NCI-H146 treated with DMSO at 0.1 percent for 48 hours (cell line): ENCODE data around the gene ANKRD12.

Source experiments
- DNase-seq: peaks from one replicate; lab custom pipeline; 2025; ENCODE audit not compliant: unreplicated experiment; lab: John Stamatoyannopoulos, UW

The ANKRD12 gene

GRCh38 chr18:9181275-9181674 is 44.7 kb downstream of the ANKRD12 start:
- DNase-seq: no peak

GRCh38 chr18:9182852-9183399 is 46.3 kb downstream of the ANKRD12 start:
- DNase-seq: no peak

- DNase-seq: no peak
These were observed 48.5 kb downstream of the ANKRD12 start for GRCh38 chr18:9184998-9185613.

- no peak for DNase-seq
These were observed 52.0 kb downstream of the ANKRD12 start for GRCh38 chr18:9188359-9189231.

- DNase-seq: no peak
These were observed 52.9 kb downstream of the ANKRD12 start for GRCh38 chr18:9189491-9189890.

- DNase-seq: no peak
These were observed 55.2 kb downstream of the ANKRD12 start for GRCh38 chr18:9191658-9192256.

- no peak for DNase-seq
These were observed 56.5 kb downstream of the ANKRD12 start for GRCh38 chr18:9193031-9193430.

GRCh38 chr18:9196568-9196967 is 60.0 kb downstream of the ANKRD12 start:
- no peak for DNase-seq

- no peak for DNase-seq
These were observed 63.1 kb downstream of the ANKRD12 start for GRCh38 chr18:9199681-9200080.

- DNase-seq: no peak
These were observed 64.6 kb downstream of the ANKRD12 start for GRCh38 chr18:9201224-9201623.

- no peak for DNase-seq
These were observed 68.1 kb downstream of the ANKRD12 start for GRCh38 chr18:9204659-9205058.

- no peak for DNase-seq
These were observed 69.8 kb downstream of the ANKRD12 start for GRCh38 chr18:9206421-9206820.

GRCh38 chr18:9209279-9209678 is 72.7 kb downstream of the ANKRD12 start:
- DNase-seq: no peak

- DNase-seq: no peak
These were observed 74.4 kb downstream of the ANKRD12 start for GRCh38 chr18:9210966-9211365.

GRCh38 chr18:9211955-9212354 is 75.4 kb downstream of the ANKRD12 start:
- DNase-seq: no peak

- DNase-seq: no peak
These were observed 78.8 kb downstream of the ANKRD12 start for GRCh38 chr18:9215221-9215933.

- DNase-seq: no peak
These were observed 79.9 kb downstream of the ANKRD12 start for GRCh38 chr18:9216459-9216858.

- DNase-seq: no peak
These were observed 81.3 kb downstream of the ANKRD12 start for GRCh38 chr18:9217743-9218451.

- no peak for DNase-seq
These were observed 84.5 kb downstream of the ANKRD12 start for GRCh38 chr18:9221040-9221439.

GRCh38 chr18:9221661-9222060 is 85.1 kb downstream of the ANKRD12 start:
- DNase-seq: no peak

GRCh38 chr18:9223356-9223755 is 86.8 kb downstream of the ANKRD12 start:
- no peak for DNase-seq
